Ovary (tissue), 9 donors: ENCODE results near the gene MAML2. TPM values are rescaled to one million over a fixed set of nuclear protein-coding genes. Genes with fewer than 3 reads are reported as not detected.

Experiments
- DNase-seq, 5 donors: peaks; one replicate each; pipeline ENCODE4 v3.0.0-alpha.2; 2019 to 2020
- H3K27ac ChIP-seq, 2 donors: fragments of 200-600 bp; one replicate each; pipeline versions ENCODE4 v1.5.1 to v1.8.0; 2019 to 2022
- H3K27me3 ChIP-seq: fragments of 200-600 bp; one replicate; pipeline ENCODE4 v1.8.0; 2022
- H3K36me3 ChIP-seq: fragments of 200-600 bp; sonication (generic); one replicate; pipeline ENCODE4 v1.5.1; 2019
- H3K4me1 ChIP-seq: one replicate; pipeline ENCODE4 v1.8.1; 2013; ENCODE audit warnings: mild to moderate bottlenecking, moderate library complexity; ENCODE audit not compliant: insufficient read depth
- H3K4me3 ChIP-seq: fragments of 200-600 bp; sonication (generic); one replicate; pipeline ENCODE4 v1.5.1; 2017
- H3K9me3 ChIP-seq, 2 donors: fragments of 200-600 bp in 1 of 2; sonication (generic) in 1 of 2; one replicate each; pipeline versions ENCODE4 v1.5.1 to v1.8.1; 2013 to 2019; ENCODE audit warnings: mild to moderate bottlenecking in 1 of 2, moderate library complexity in 1 of 2
- EP300 ChIP-seq: sonication (generic); formaldehyde crosslinking; IDR thresholded peaks from one replicate; pipeline ENCODE4 v1.6.1; 2017; ENCODE audit warnings: antibody characterized with exemption
- POLR2A ChIP-seq: fragments of 450-650 bp; IDR thresholded peaks from one replicate; pipeline ENCODE4 v1.6.1; 2017; ENCODE audit warnings: antibody characterized with exemption, mild to moderate bottlenecking, moderate library complexity
- WGBS, 3 donors: extraction: QIAGEN DNeasy Blood & Tissue Kit in 1 of 3; methylation state at CpG; one replicate each; pipeline versions ENCODE4 v1.1.5 to v1.1.7; 2013 to 2017; 5-methylcytosine and 5-hydroxymethylcytosine counted together
- intact Hi-C, 4 donors: fragments of 100-400 bp; cut with DNase I; formaldehyde crosslinking; loops; one replicate each; pipeline versions ENCODE4 v1.11.0 to v1.15.1; 2022 to 2023
- polyA plus RNA-seq, 2 donors: library from polyadenylated mRNA; stranded (reverse); fragments of 200-250 nt in 1 of 2; fragments of 350-450 nt in 1 of 2; fragmentation: Illumina TruSeq in 1 of 2; extraction: RNeasy Lipid Tissue Mini Kit (QIAGEN cat#74804) in 1 of 2; gene quantifications; one replicate each; pipeline ENCODE4 v1.2.3, GENCODE V29; 2013 to 2014
- total RNA-seq, 7 donors: library from RNA; depleted of rRNA in 2 of 7; stranded (reverse); fragments of >200 nt in 2 of 7; fragmentation: NEBNext Ultra II Directional in 3 of 7; extraction: Animal tissue kit (Norgen Biotek cat#: 25700) in 3 of 7; gene quantifications; one replicate each; pipeline versions ENCODE4 v1.1.0 to v1.2.4, GENCODE V29; 2016 to 2023
- TF ChIP-seq, protein P1 (sequence below), 3 donors: fragments of 450-650 bp in 2 of 3; fragments of 200-600 bp in 1 of 3; IDR thresholded peaks; one replicate each; pipeline versions ENCODE4 v1.5.1 to v1.8.0; 2016 to 2022; ENCODE audit warnings: antibody characterized with exemption in 3 of 3, mild to moderate bottlenecking in 1 of 3
- donor health status: DM: no; HTN: no; CAD: no; lungs with moderate emphysema.
- donor health status: DM: no; HTN: no; CAD: no.
- donor health status: Bipolar disorder and iron deficiency.
- donor health status: DM: yes; HTN: yes; CAD: no.
- donor health status: DM: no; HTN: no; CAD: no.
- donor health status: DM: yes; HTN: yes; CAD: no.

The MAML2 gene
- total and polyA plus RNA-seq, 9 donors: 7.3 to 17.5 (median 14.6) TPM

- Histone ChIP-seq H3K27me3 (no peaks in the 10 kb centered on the region), H3K36me3 (no peaks in the 10 kb centered on the region), H3K4me3 (no peak overlapping the region), H3K27ac (no peak overlapping the region), H3K4me1 (peaks cover 7% of the 10 kb centered on the region), H3K9me3 (no peaks in the 10 kb centered on the region)
- no peak for DNase-seq
- intact Hi-C loops: no loop called here
- TF ChIP-seq EP300: no peak
- TF ChIP-seq, protein P1, sequence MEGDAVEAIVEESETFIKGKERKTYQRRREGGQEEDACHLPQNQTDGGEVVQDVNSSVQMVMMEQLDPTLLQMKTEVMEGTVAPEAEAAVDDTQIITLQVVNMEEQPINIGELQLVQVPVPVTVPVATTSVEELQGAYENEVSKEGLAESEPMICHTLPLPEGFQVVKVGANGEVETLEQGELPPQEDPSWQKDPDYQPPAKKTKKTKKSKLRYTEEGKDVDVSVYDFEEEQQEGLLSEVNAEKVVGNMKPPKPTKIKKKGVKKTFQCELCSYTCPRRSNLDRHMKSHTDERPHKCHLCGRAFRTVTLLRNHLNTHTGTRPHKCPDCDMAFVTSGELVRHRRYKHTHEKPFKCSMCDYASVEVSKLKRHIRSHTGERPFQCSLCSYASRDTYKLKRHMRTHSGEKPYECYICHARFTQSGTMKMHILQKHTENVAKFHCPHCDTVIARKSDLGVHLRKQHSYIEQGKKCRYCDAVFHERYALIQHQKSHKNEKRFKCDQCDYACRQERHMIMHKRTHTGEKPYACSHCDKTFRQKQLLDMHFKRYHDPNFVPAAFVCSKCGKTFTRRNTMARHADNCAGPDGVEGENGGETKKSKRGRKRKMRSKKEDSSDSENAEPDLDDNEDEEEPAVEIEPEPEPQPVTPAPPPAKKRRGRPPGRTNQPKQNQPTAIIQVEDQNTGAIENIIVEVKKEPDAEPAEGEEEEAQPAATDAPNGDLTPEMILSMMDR (IDR thresholded peaks at IDR 0.05): no peak
- TF ChIP-seq POLR2A: no peak
- 76 to 87% (median 83%) methylated on average over 3 of the region's 3 CpGs for WGBS, 3 donors
Measured at GRCh38 chr11:96169250-96169649, 173.7 kb downstream of the MAML2 start.

DNA sequence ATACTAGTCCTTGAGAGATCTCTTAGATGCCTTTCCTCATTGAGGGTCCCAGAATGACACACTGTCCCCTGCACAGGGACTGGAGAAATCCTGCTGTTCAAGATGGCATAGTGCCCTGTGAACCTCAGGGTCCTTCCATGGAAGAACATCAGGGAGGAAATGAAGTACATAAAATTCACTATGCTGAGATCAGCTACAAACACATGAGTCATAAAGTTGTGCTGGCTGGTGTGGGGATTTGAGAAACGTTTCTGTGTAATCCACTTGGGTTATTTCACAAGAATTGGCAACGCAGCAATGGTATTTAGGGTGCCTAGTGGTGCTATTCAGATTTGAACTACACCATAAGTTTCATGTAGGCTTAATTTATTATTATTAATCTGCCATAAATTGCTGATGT lies 174.4 kb downstream of the MAML2 start:
- peak in 3 of 5 donors; percentile 24 to 68 (median 27) for DNase-seq
- Histone ChIP-seq H3K27me3 (no peaks in the 10 kb centered on the region), H3K36me3 (no peaks in the 10 kb centered on the region), H3K4me1 (peaks cover 7% of the 10 kb centered on the region), H3K27ac (no peak overlapping the region), H3K9me3 (no peaks in the 10 kb centered on the region), H3K4me3 (no peak overlapping the region)
- intact Hi-C loops: no loop called here
- TF ChIP-seq, protein P1 (IDR thresholded peaks at IDR 0.05): no peak
- TF ChIP-seq POLR2A: no peak
- no peak for TF ChIP-seq EP300
- 2 to 17% (median 9%) methylated on average over 2 of the region's 2 CpGs for WGBS, 3 donors

- H3K27ac ChIP-seq: no peak overlapping the region
- no peaks in the 10 kb centered on the region for H3K27me3 ChIP-seq
- intact Hi-C loops: no loop called here
- WGBS, 3 donors: 83 to 93% (median 91%) methylated on average over 3 of the region's 3 CpGs
- no peaks in the 10 kb centered on the region for H3K9me3 ChIP-seq
- no peak for DNase-seq
- TF ChIP-seq, protein P1 (IDR thresholded peaks at IDR 0.05): no peak
- TF ChIP-seq POLR2A: no peak
- TF ChIP-seq EP300: no peak
- no peaks in the 10 kb centered on the region for H3K36me3 ChIP-seq
- H3K4me3 ChIP-seq: no peak overlapping the region
- H3K4me1 ChIP-seq: peaks cover 8% of the 10 kb centered on the region
Measured at GRCh38 chr11:96167787-96168186, 175.2 kb downstream of the MAML2 start.

GRCh38 chr11:96167203-96167758 lies 175.7 kb downstream of the MAML2 start:
- WGBS, 3 donors: 87 to 94% (median 91%) methylated on average over 4 of the region's 4 CpGs
- no peak overlapping the region for H3K4me3 ChIP-seq
- H3K9me3 ChIP-seq: no peaks in the 10 kb centered on the region
- no peak for TF ChIP-seq EP300
- TF ChIP-seq, protein P1 (IDR thresholded peaks at IDR 0.05): no peak
- TF ChIP-seq POLR2A: no peak
- H3K36me3 ChIP-seq: no peaks in the 10 kb centered on the region
- no peak for DNase-seq
- no peaks in the 10 kb centered on the region for H3K27me3 ChIP-seq
- intact Hi-C loops: no loop called here
- no peak overlapping the region for H3K27ac ChIP-seq
- peaks cover 10% of the 10 kb centered on the region for H3K4me1 ChIP-seq
